GM12875 (cell line): ENCODE results near the gene ERVMER34-1.

Experiments
- H3K4me3 ChIP-seq: one replicate; pipeline ENCODE4 v1.5.1; 2011; ENCODE audit warnings: low read depth, low read length, control low read depth
- TF ChIP-seq, protein P1 (sequence below): IDR thresholded peaks from 2 replicates; pipeline ENCODE4 v1.5.1; 2011; ENCODE audit warnings: low read depth, mild to moderate bottlenecking, control low read depth, inconsistent platforms, low read length, moderate library complexity, borderline replicate concordance; ENCODE audit not compliant: insufficient read depth

ERVMER34-1 gene, protein sequence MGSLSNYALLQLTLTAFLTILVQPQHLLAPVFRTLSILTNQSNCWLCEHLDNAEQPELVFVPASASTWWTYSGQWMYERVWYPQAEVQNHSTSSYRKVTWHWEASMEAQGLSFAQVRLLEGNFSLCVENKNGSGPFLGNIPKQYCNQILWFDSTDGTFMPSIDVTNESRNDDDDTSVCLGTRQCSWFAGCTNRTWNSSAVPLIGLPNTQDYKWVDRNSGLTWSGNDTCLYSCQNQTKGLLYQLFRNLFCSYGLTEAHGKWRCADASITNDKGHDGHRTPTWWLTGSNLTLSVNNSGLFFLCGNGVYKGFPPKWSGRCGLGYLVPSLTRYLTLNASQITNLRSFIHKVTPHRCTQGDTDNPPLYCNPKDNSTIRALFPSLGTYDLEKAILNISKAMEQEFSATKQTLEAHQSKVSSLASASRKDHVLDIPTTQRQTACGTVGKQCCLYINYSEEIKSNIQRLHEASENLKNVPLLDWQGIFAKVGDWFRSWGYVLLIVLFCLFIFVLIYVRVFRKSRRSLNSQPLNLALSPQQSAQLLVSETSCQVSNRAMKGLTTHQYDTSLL

DNA sequence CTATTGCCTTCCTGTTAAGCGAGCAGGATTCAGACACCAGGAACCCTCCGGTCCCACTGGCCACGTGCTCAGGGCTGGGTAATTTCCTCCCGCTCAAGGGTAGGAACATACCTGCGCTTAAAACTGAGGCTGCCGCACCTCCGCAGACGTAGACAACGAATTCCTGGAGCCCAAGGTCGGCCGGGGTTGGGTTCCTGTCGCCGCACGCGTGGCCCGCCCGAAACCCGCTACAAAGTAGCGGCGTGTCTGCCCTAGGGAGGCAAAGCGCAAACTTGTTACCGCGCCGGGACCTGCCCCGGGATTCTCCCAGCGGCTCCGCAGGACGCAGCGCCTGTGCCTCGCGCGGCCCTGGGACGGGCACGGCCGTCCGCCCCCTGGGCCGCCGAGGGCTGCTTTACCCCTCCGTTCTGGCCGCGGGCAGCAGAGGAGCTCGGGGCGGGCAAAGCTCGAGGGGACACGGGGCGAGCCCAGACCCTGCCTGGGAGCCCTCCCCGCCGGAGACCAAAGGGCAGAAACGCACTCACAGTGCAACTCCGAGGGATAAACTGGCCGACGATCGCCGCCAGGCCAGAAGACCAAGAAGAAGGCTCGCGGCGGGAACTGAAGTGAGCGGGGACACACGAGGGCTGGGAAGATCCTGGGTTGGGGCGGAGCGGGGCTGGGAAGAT lies at the start of gene ERVMER34-1:
TSS of gene ERVMER34-1 (minus strand) at position 607 of the 668 bp plus-strand sequence. CDS start 5,905 bp downstream, outside the sequence.
- H3K4me3 ChIP-seq = no peak within 1 kb of the TSS
- TF ChIP-seq, protein P1, sequence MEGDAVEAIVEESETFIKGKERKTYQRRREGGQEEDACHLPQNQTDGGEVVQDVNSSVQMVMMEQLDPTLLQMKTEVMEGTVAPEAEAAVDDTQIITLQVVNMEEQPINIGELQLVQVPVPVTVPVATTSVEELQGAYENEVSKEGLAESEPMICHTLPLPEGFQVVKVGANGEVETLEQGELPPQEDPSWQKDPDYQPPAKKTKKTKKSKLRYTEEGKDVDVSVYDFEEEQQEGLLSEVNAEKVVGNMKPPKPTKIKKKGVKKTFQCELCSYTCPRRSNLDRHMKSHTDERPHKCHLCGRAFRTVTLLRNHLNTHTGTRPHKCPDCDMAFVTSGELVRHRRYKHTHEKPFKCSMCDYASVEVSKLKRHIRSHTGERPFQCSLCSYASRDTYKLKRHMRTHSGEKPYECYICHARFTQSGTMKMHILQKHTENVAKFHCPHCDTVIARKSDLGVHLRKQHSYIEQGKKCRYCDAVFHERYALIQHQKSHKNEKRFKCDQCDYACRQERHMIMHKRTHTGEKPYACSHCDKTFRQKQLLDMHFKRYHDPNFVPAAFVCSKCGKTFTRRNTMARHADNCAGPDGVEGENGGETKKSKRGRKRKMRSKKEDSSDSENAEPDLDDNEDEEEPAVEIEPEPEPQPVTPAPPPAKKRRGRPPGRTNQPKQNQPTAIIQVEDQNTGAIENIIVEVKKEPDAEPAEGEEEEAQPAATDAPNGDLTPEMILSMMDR = no peak

DNA sequence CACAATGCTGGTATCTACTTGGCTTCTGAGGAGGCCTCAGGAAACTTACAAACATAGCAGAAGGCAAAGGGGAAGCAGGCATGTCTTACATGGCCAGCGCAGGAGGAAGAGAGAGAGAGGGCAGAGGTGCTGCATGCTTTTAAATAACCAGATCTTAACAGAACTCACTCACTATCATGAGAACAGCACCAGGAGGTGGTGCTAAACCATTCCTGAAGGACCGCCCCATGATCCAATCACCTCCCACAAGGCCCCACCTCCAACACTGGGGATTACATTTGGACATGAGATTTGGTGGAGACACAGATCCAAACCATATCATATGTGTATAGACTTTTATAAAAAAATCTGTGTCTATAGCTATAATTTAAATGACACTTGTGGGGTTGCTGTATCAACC lies 48.6 kb upstream of the ERVMER34-1 start:
- TF ChIP-seq, protein P1 = no peak
- H3K4me3 ChIP-seq = no peak overlapping the region

DNA sequence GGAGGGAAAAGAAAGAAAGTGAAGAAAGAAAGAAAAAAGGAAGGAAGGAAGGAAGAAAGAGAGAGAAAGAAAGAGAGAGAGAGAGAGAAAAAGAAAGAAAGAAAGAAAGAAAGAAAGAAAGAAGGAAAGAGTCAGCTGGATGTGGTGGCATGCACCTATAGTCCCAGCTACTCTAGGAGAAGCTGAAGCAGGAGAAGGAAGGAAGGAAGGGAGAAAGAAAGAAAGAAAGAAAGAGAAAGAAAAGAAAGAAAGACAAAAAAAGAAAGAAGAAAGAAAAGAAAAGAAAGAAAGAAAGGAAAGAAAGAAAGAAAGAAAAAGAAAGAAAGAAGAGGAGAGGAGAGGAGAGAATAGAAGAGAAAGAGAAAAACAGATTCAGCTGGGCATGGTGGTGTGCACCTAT lies 44.3 kb upstream of the ERVMER34-1 start:
- TF ChIP-seq, protein P1 = no peak
- no peak overlapping the region for H3K4me3 ChIP-seq

DNA sequence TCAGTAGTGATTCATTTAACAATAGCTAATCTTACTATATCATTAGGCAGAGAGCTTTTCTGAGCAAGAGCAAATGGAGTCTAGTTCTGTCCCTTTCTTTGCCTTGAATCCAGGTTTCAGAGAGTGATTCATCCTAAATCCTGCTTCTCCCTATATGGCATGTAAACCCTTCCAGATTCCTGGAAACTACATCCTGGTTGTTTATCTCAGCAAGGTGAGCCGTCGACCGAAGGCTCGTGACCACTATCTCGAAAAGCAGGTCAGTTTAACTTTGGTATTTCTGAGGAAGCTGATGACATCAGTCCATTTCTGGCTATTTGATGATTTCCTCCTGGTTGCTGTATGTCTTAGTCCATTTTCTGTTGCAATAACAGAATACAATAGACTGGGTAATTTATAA lies 40.7 kb upstream of the ERVMER34-1 start:
- TF ChIP-seq, protein P1 = no peak
- H3K4me3 ChIP-seq = no peak overlapping the region

DNA sequence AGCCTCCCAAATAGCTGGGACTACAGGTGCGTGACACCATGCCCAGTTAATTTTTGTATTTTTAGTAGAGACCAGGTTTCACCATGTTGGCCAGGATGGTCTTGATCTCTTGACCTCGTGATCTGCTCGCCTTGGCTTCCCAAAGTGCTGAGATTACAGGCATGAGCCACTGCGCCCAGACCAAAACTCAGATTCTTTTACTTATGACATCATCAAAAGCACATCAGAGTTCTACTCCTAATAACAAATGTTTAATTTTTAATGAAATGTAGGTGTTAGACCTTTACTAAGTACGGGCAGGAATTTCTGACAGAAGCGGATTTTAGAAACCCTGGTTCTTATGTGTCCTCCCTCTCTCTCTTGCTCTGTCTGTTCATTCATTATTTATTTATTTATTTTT lies 38.5 kb upstream of the ERVMER34-1 start:
- H3K4me3 ChIP-seq = no peak overlapping the region
- TF ChIP-seq, protein P1 = no peak

DNA sequence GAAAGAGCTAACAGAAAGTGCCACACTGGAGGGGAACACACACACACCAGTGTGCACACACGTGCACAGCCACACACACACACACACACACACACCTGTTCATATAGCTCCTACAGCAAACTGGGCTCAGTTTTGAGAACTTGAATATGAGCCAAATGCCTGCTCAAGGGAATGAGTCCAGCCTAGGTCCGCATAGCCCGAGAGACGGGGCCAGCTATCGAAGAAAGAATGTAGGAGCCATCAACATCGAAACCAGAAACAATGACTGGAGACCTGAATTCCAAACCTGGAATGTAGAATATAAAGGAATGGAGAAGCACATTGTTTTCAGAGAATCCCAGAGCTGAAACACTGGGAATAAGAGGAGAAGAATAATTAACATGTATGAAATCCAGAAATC lies 37.6 kb upstream of the ERVMER34-1 start:
- TF ChIP-seq, protein P1 = no peak
- H3K4me3 ChIP-seq = no peak overlapping the region
